Loucy (cell line): ENCODE measurements around the gene ZDHHC11.

Source experiments
- H2AFZ ChIP-seq: fragments of 200-600 bp; sonication (generic); 2 replicates; pipeline ENCODE4 v1.6.0; 2016; ENCODE audit warnings: antibody characterized with exemption, mild to moderate bottlenecking, low read length, moderate library complexity
- H3F3A ChIP-seq: fragments of 200-600 bp; 2 replicates; pipeline ENCODE4 v1.6.0; 2016; ENCODE audit warnings: antibody characterized with exemption, low read depth, mild to moderate bottlenecking
- H3K27me3 ChIP-seq: fragments of 200-600 bp; sonication (generic); 2 replicates; pipeline ENCODE4 v1.6.1; 2014; ENCODE audit warnings: low read length, mild to moderate bottlenecking; ENCODE audit not compliant: insufficient read depth, poor library complexity, severe bottlenecking
- H3K36me3 ChIP-seq: fragments of 200-600 bp; sonication (generic); 2 replicates; pipeline ENCODE4 v1.6.1; 2016; ENCODE audit warnings: low read length; ENCODE audit not compliant: insufficient read depth
- H3K4me1 ChIP-seq: fragments of 200-600 bp; sonication (generic); 2 replicates; pipeline ENCODE4 v1.5.1; 2014; ENCODE audit warnings: low read length, mild to moderate bottlenecking; ENCODE audit not compliant: insufficient read depth, poor library complexity, severe bottlenecking
- H3K4me2 ChIP-seq: fragments of 200-600 bp; sonication (generic); 2 replicates; pipeline ENCODE4 v1.6.0; 2014; ENCODE audit warnings: antibody characterized with exemption, low read length, low read depth, mild to moderate bottlenecking; ENCODE audit not compliant: poor library complexity, severe bottlenecking
- H3K4me3 ChIP-seq: fragments of 200-600 bp; sonication (generic); 2 replicates; pipeline ENCODE4 v1.5.1; 2014; ENCODE audit warnings: low read length, mild to moderate bottlenecking, mixed read lengths; ENCODE audit not compliant: poor library complexity, severe bottlenecking
- H3K79me2 ChIP-seq: fragments of 200-600 bp; sonication (generic); 2 replicates; pipeline ENCODE4 v1.6.1; 2014; ENCODE audit warnings: low read length; ENCODE audit not compliant: insufficient read depth
- H3K9ac ChIP-seq: fragments of 200-600 bp; sonication (generic); 2 replicates; pipeline ENCODE4 v1.6.0; 2014; ENCODE audit warnings: mild to moderate bottlenecking, low read depth, low read length, moderate library complexity; ENCODE audit not compliant: poor library complexity, severe bottlenecking
- H3K9me2 ChIP-seq: fragments of 200-600 bp; sonication (generic); replicated peaks from 2 replicates; pipeline ENCODE4 v1.6.1; 2016; ENCODE audit warnings: low read depth, low read length, mixed read lengths
- H3K9me3 ChIP-seq: fragments of 200-600 bp; sonication (generic); 2 replicates; pipeline ENCODE4 v1.6.1; 2014; ENCODE audit warnings: mild to moderate bottlenecking, antibody characterized with exemption, low read length, low read depth; ENCODE audit not compliant: insufficient read depth
- H4K20me1 ChIP-seq: fragments of 200-600 bp; sonication (generic); 2 replicates; pipeline ENCODE4 v1.6.0; 2014; ENCODE audit warnings: antibody characterized with exemption, low read length, mild to moderate bottlenecking; ENCODE audit not compliant: insufficient read depth, poor library complexity, severe bottlenecking
- CTCF ChIP-seq: fragments of 200-600 bp; sonication (generic); conservative IDR thresholded peaks from 2 replicates; pipeline ENCODE4 v1.5.1; 2014; ENCODE audit warnings: mild to moderate bottlenecking, antibody characterized with exemption, low read length
- EZH2phosphoT487 ChIP-seq: fragments of 200-600 bp; IDR thresholded peaks from 2 replicates; pipeline ENCODE4 v1.6.1; 2018; ENCODE audit warnings: antibody characterized with exemption, mild to moderate bottlenecking, moderate library complexity, borderline replicate concordance

Gene ZDHHC11

DNA sequence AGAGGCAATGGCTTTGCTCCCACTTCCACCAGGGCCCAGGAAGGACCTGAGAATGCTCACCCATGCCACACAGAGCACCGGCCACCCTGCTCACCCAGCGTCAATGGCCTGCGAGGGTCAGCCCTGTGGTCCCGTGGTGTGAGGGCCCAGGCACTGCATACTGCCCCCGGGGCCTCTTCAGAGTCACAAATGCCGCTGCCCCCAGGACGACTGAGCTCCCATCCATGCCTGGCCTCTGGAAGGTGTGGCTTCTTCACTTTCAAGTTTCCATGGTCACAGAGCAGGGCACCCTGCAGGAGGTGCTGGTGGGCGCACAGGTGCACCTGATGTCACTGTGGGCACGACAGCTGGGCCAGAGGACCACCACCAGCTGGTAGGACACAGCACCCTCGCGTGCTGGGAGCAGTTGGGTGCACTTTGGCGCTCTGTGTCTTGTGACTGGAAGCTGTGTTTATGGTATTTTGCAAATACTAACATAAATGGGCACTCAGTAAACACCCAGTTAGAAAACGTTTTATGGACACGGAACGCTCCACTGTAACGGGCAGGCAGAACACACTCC is 12.5 kb upstream of the ZDHHC11 start:
- Histone ChIP-seq H4K20me1 (no peaks in the 10 kb centered on the region), H3K4me2 (no peak overlapping the region)
- TF ChIP-seq CTCF, result no peak
- TF ChIP-seq EZH2phosphoT487, result no peak

DNA sequence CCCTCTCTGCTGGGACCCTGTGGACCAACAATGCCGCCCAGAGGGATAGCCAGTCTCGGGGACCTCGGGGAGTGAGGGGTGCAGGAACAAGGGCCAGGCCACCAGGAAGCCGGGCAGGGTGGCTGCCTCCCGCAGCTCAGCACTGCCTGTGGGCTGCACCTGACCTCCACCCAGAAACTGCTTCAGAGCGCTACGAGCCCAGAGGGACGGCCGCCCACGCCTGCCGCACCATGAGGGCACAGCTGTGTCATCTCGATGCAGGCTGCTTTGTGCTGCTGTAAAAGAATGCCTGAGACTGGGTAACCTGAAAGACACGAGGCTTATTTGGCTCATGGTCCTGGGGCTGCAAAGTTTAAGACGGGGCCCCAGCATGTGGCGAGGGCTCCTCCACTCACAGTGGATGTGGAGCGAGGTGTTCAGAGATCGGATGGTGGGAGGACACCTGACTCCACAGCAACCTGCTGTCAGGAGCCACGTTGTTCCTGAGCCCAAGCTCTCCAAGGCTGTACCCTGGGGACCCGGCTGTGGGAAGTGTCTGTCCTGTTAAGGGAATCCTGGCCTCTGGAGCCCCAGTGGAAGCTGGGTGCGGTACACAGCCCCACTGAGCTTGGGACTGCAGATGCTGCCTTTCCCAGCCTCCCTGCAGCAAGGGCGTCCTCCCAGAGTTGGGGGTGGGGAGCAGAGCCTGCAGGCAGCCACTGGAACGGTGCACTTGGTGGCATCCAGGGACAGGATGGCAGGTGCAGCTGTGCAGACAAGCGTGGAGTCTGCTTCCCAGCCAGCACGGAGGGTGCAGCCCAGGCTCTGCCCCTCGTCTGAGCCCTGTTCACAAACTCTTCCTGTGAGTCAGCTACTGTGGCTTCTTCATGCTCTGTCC is 11.8 kb upstream of the ZDHHC11 start:
- H3K36me3 ChIP-seq, result peaks cover 38% of the 10 kb centered on the region; the same call in 1 of the 2 replicates
- no peak overlapping the region for H3K4me2 ChIP-seq
- no peaks in the 10 kb centered on the region for H3K79me2 ChIP-seq
- no peaks in the 10 kb centered on the region for H3K9me3 ChIP-seq
- H3F3A ChIP-seq, result no peaks in the 10 kb centered on the region
- no peaks in the 10 kb centered on the region for H3K27me3 ChIP-seq
- no peak overlapping the region for H3K9ac ChIP-seq
- no peak overlapping the region for H3K4me3 ChIP-seq
- no peaks in the 10 kb centered on the region for H4K20me1 ChIP-seq
- TF ChIP-seq EZH2phosphoT487, result no peak
- no peak overlapping the region for H2AFZ ChIP-seq
- peaks cover 4% of the 10 kb centered on the region for H3K4me1 ChIP-seq
- no peaks in the 10 kb centered on the region for H3K9me2 ChIP-seq

More for the DNA sequence above, 12.5 kb upstream of the ZDHHC11 start:
- no peaks in the 10 kb centered on the region for H3K27me3 ChIP-seq
- H3K4me1 ChIP-seq, result peaks cover 4% of the 10 kb centered on the region
- no peaks in the 10 kb centered on the region for H3K79me2 ChIP-seq
- no peaks in the 10 kb centered on the region for H3K9me3 ChIP-seq
- H3K9me2 ChIP-seq, result no peaks in the 10 kb centered on the region
- H3K36me3 ChIP-seq, result peaks cover 45% of the 10 kb centered on the region; the same call in 1 of the 2 replicates
- no peaks in the 10 kb centered on the region for H3F3A ChIP-seq
- no peak overlapping the region for H2AFZ ChIP-seq
- H3K9ac ChIP-seq, result no peak overlapping the region
- no peak overlapping the region for H3K4me3 ChIP-seq

DNA sequence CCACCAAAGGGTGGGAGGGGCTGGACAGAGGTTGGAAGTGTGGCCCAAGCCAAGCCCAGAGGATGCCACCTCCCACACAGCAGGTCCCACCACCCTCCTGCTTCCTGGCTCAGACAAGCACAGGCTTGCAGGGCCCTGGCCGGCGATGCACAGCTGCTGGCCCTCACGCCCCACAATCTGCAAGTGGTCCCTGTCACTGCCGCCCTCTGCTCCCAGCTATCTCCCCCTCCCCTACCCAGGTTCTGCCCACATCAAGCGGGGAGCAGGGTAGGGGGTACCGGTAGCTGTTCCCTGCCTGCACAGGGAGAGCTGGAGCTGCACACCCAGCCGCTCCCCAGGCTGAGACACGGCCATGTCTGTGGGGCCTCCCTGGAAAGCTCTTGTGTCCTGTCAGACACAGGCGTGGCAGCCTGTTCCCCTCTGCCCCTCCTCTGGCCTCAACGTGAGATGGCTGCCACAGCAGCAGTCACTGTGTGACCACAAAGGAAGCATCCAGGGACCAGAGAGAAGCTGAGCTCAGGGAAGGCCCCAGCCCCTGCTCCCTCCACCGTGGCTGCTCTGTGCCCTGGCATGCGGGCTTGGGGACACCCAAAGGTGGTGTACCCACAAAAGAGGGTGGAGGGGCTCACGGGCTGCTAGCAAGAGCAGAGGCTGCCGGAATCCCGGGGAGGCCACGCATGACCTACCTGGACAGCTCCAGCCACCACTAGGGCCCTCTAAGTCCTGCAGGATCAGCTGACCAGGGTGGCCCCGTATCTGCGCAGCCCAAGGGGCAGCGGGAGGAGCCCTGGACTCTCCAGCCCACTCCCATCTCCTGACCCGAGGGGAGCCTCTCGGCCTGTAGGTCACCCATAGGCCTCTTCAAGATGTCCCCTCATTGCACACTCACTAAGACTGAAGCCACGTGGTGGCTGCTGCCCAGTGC is 10.9 kb upstream of the ZDHHC11 start:
- no peaks in the 10 kb centered on the region for H3K79me2 ChIP-seq
- no peak overlapping the region for H2AFZ ChIP-seq
- H3K9me3 ChIP-seq, result no peaks in the 10 kb centered on the region
- peaks cover 30% of the 10 kb centered on the region; the same call in 1 of the 2 replicates for H3K36me3 ChIP-seq
- TF ChIP-seq CTCF (no peak), EZH2phosphoT487 (no peak)
- H3K4me2 ChIP-seq, result peak overlapping the region; percentile 24
- no peak overlapping the region for H3K9ac ChIP-seq
- H3K27me3 ChIP-seq, result no peaks in the 10 kb centered on the region
- no peaks in the 10 kb centered on the region for H4K20me1 ChIP-seq
- H3F3A ChIP-seq, result no peaks in the 10 kb centered on the region
- no peaks in the 10 kb centered on the region for H3K9me2 ChIP-seq
- no peak overlapping the region for H3K4me3 ChIP-seq
- peaks cover 4% of the 10 kb centered on the region for H3K4me1 ChIP-seq
